Ishikawa (cell line): ENCODE measurements around the gene GDF3.
A peak's percentile ranks its signal among the peaks of the same experiment; 100 is the strongest.

Experiments used
- CEBPB ChIP-seq: IDR thresholded peaks from 2 replicates; pipeline ENCODE4 v1.6.1; 2012
- CREB1 ChIP-seq: IDR thresholded peaks from 2 replicates; pipeline ENCODE4 v1.6.1; 2012; ENCODE audit warnings: low read depth
- EGR1 ChIP-seq: IDR thresholded peaks from 2 replicates; pipeline ENCODE4 v1.6.1; 2012
- EP300 ChIP-seq: IDR thresholded peaks from 2 replicates; pipeline ENCODE4 v1.6.1; 2012; ENCODE audit warnings: borderline replicate concordance
- FOXM1 ChIP-seq: IDR thresholded peaks from 2 replicates; pipeline ENCODE4 v1.6.1; 2012; ENCODE audit warnings: low read depth, borderline replicate concordance
- MAX ChIP-seq: IDR thresholded peaks from 2 replicates; pipeline ENCODE4 v1.6.1; 2012
- NFIC ChIP-seq: IDR thresholded peaks from 2 replicates; pipeline ENCODE4 v1.6.1; 2012
- RAD21 ChIP-seq: IDR thresholded peaks from 2 replicates; pipeline ENCODE4 v1.6.1; 2012; ENCODE audit warnings: low read depth
- REST ChIP-seq: IDR thresholded peaks from 2 replicates; pipeline ENCODE4 v1.6.1; 2012; ENCODE audit warnings: low read depth, mild to moderate bottlenecking
- TAF1 ChIP-seq: IDR thresholded peaks from 2 replicates; pipeline ENCODE4 v1.6.1; 2012; ENCODE audit warnings: low read depth, mild to moderate bottlenecking
- TCF12 ChIP-seq: IDR thresholded peaks from 2 replicates; pipeline ENCODE4 v1.6.1; 2012; ENCODE audit warnings: low read depth
- TEAD4 ChIP-seq: IDR thresholded peaks from 2 replicates; pipeline ENCODE4 v1.6.1; 2012
- USF1 ChIP-seq: IDR thresholded peaks from 2 replicates; pipeline ENCODE4 v1.6.1; 2012
- YY1 ChIP-seq: IDR thresholded peaks from 2 replicates; pipeline ENCODE4 v1.6.1; 2012; ENCODE audit warnings: low read depth
- ZBTB7A ChIP-seq: IDR thresholded peaks from 2 replicates; pipeline ENCODE4 v1.6.1; 2012; ENCODE audit warnings: low read depth

The GDF3 gene

GRCh38 chr12:7645395-7646177 lies 50.0 kb downstream of the GDF3 start:
- TF ChIP-seq TAF1, result no peak
- no peak for TF ChIP-seq TCF12
- peak; percentile 75 for TF ChIP-seq USF1
- peak; percentile 33; the same call in 1 of the 2 replicates for TF ChIP-seq RAD21
- TF ChIP-seq CREB1, result no peak
- TF ChIP-seq NFIC, result no peak
- TF ChIP-seq REST, result no peak
- TF ChIP-seq EGR1, result no peak
- no peak for TF ChIP-seq YY1

- TF ChIP-seq YY1, result no peak
- no peak for TF ChIP-seq EP300
- TF ChIP-seq FOXM1, result no peak
- no peak for TF ChIP-seq CREB1
- no peak for TF ChIP-seq REST
- no peak for TF ChIP-seq USF1
- peak; percentile 75 for TF ChIP-seq RAD21
- peak; percentile 24; the same call in 1 of the 2 replicates for TF ChIP-seq MAX
- TF ChIP-seq TAF1, result no peak
- no peak for TF ChIP-seq NFIC
- TF ChIP-seq ZBTB7A, result no peak
- TF ChIP-seq CEBPB, result no peak
- TF ChIP-seq TCF12, result no peak
- no peak for TF ChIP-seq TEAD4
Observed at GRCh38 chr12:7642876-7643309, 52.7 kb downstream of the GDF3 start.

- TF ChIP-seq FOXM1 (no peak), YY1 (no peak), REST (no peak), EGR1 (no peak), EP300 (no peak), TCF12 (no peak), TEAD4 (no peak), CEBPB (no peak), MAX (no peak), TAF1 (no peak), RAD21 (no peak)
Observed at GRCh38 chr12:7642287-7642686, 53.3 kb downstream of the GDF3 start.
